ENCODE results near the gene TMEM171. TPM values are rescaled to one million over a fixed set of nuclear protein-coding genes. Genes with fewer than 3 reads are reported as not detected.
A peak's percentile ranks its signal among the peaks of the same experiment; 100 is the strongest.

The TMEM171 gene
- total and polyA plus RNA-seq, 2 experiments from 2014 or later = 1.3 to 2.0 TPM

- Histone ChIP-seq H4K20me1 (ENCODE audit: insufficient read depth, poor library complexity, severe bottlenecking) (no peaks in the 10 kb centered on the region), H3K4me1 (ENCODE audit: insufficient read depth) (peaks cover 12% of the 10 kb centered on the region), H3K27me3 (peaks cover 15% of the 10 kb centered on the region), H3K4me3 (no peak overlapping the region), H3K79me2 (no peaks in the 10 kb centered on the region), H3K9me2 (replicated peaks; ENCODE audit: insufficient read depth) (no peaks in the 10 kb centered on the region), H2AFZ (no peak overlapping the region), H3K4me2 (no peak overlapping the region), H3K27ac (no peak overlapping the region), H3K9me3 (ENCODE audit: low read depth) (no peaks in the 10 kb centered on the region), H3K36me3 (replicated peaks; ENCODE audit: insufficient read depth, low read depth) (no peaks in the 10 kb centered on the region)
- no peak for DNase-seq (ENCODE audit: low spot score)
- WGBS (ENCODE audit: low lambda C conversion rate, missing lambda C conversion rate) = 85% methylated on average over 3 of the region's 3 CpGs
- TF ChIP-seq EZH2phosphoT487 (IDR thresholded peaks at IDR 0.05; ENCODE audit: low read depth, severe bottlenecking, unreplicated experiment) (no peak), EZH2 (IDR thresholded peaks at IDR 0.05; ENCODE audit: borderline replicate concordance) (no peak)
- TF ChIP-seq, protein P1, sequence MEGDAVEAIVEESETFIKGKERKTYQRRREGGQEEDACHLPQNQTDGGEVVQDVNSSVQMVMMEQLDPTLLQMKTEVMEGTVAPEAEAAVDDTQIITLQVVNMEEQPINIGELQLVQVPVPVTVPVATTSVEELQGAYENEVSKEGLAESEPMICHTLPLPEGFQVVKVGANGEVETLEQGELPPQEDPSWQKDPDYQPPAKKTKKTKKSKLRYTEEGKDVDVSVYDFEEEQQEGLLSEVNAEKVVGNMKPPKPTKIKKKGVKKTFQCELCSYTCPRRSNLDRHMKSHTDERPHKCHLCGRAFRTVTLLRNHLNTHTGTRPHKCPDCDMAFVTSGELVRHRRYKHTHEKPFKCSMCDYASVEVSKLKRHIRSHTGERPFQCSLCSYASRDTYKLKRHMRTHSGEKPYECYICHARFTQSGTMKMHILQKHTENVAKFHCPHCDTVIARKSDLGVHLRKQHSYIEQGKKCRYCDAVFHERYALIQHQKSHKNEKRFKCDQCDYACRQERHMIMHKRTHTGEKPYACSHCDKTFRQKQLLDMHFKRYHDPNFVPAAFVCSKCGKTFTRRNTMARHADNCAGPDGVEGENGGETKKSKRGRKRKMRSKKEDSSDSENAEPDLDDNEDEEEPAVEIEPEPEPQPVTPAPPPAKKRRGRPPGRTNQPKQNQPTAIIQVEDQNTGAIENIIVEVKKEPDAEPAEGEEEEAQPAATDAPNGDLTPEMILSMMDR (IDR thresholded peaks at IDR 0.05; ENCODE audit: poor library complexity) = no peak
Observed at GRCh38 chr5:73117088-73117740, 3.2 kb upstream of the TMEM171 start.

DNA sequence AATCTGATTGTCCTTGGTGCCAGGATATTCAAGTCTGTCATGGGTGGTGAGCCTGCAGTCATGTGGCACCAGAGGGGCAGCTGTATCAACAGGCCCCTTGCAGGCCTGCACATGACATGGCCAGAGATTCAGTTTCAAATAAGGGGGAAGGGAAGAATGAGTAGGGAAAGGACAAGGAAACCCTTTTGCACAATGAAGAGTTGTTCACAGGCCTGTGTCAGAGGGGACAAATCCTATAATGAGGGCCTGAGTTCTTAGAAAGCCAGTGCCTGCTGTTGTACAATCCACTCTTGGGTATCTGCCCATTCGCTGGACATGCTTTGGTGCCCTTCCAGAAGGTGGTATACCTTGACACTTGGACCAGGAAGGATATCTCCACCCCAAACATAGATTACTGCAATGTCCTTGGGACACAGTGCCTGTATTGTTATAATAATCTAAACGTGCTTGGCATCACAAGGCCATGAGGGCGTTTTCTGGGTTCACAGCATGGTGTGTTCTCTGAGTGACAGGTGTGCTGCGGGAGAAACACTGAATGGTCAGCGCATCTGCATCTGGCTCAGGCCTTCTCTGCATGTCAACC, 1.9 kb upstream of the TMEM171 start:
- DNase-seq (ENCODE audit: low spot score) = no peak
- Histone ChIP-seq H3K4me2 (no peak overlapping the region), H3K9me2 (replicated peaks; ENCODE audit: insufficient read depth) (no peaks in the 10 kb centered on the region), H4K20me1 (ENCODE audit: insufficient read depth, poor library complexity, severe bottlenecking) (no peaks in the 10 kb centered on the region), H3K4me3 (no peak overlapping the region), H3K27me3 (peaks cover 15% of the 10 kb centered on the region), H2AFZ (no peak overlapping the region), H3K4me1 (ENCODE audit: insufficient read depth) (peaks cover 12% of the 10 kb centered on the region), H3K36me3 (replicated peaks; ENCODE audit: insufficient read depth, low read depth) (no peaks in the 10 kb centered on the region), H3K9me3 (ENCODE audit: low read depth) (no peaks in the 10 kb centered on the region), H3K27ac (no peak overlapping the region), H3K79me2 (no peaks in the 10 kb centered on the region)
- TF ChIP-seq EZH2phosphoT487 (IDR thresholded peaks at IDR 0.05; ENCODE audit: low read depth, severe bottlenecking, unreplicated experiment) (no peak), EZH2 (IDR thresholded peaks at IDR 0.05; ENCODE audit: borderline replicate concordance) (no peak)
- TF ChIP-seq, protein P1 (IDR thresholded peaks at IDR 0.05; ENCODE audit: poor library complexity) = no peak
- WGBS (ENCODE audit: low lambda C conversion rate, missing lambda C conversion rate) = 91% methylated on average over 5 of the region's 5 CpGs

DNA sequence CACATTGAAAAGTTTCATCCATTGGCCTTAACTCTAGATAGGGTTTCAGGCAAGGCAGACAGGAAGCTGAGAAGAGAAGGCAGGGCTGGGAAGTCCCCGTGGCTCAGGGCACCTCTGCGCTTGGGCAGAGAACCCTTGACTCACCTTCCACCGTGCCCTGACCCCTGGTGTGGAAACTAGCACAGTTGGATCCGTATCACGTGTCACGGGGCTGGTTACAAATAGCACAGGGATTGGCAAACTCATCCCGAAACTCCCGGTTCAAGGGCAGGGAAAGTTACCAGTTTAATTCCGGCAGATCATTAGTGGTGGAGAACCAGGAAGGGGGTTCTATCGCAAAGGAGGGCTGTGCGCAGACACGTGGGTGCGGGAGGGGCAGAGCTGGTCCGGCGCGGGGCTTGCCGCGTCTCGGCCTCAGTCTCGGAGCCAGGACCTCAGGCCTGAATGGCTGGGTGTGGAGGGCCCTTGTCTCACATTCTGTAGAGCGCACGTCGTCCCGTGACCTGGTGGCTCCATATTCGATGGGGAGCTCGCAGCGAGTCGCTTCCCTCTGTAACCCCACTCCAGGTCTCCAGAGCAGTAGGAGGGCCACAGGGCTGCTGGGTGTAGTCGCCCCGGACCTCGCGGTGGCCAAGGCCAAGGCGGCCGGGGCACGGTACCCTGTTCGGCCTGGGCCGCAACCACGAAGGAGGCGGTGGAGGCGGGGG, 771 bp upstream of the TMEM171 start:
- peak overlapping the region; percentile 84 for H3K4me2 ChIP-seq
- peak overlapping the region; percentile 76 for H2AFZ ChIP-seq
- TF ChIP-seq EZH2phosphoT487 (IDR thresholded peaks at IDR 0.05; ENCODE audit: low read depth, severe bottlenecking, unreplicated experiment) (no peak), EZH2 (IDR thresholded peaks at IDR 0.05; ENCODE audit: borderline replicate concordance) (no peak)
- TF ChIP-seq, protein P1 (IDR thresholded peaks at IDR 0.05; ENCODE audit: poor library complexity) = no peak
- H3K9me3 ChIP-seq (ENCODE audit: low read depth) = no peaks in the 10 kb centered on the region
- no peaks in the 10 kb centered on the region for H3K36me3 ChIP-seq (replicated peaks; ENCODE audit: insufficient read depth, low read depth)
- WGBS (ENCODE audit: low lambda C conversion rate, missing lambda C conversion rate) = 60% methylated on average over 27 of the region's 40 CpGs
- H3K4me3 ChIP-seq = no peak overlapping the region
- no peak overlapping the region for H3K27ac ChIP-seq
- peaks cover 12% of the 10 kb centered on the region for H3K4me1 ChIP-seq (ENCODE audit: insufficient read depth)
- DNase-seq (ENCODE audit: low spot score) = peak; percentile 38
- H3K27me3 ChIP-seq = peaks cover 25% of the 10 kb centered on the region
- no peaks in the 10 kb centered on the region for H4K20me1 ChIP-seq (ENCODE audit: insufficient read depth, poor library complexity, severe bottlenecking)
- H3K9me2 ChIP-seq (replicated peaks; ENCODE audit: insufficient read depth) = no peaks in the 10 kb centered on the region
- H3K79me2 ChIP-seq = no peaks in the 10 kb centered on the region

Measured in hepatocyte (in vitro differentiated cells).